Sigmoid colon (tissue), 4 donors: ENCODE measurements around the gene NLN.

Experiments
- CTCF ChIP-seq, 4 experiments: fragments of 450-650 bp in 3 of 4; fragments of 200-600 bp in 1 of 4; IDR thresholded peaks; one replicate each; pipeline ENCODE4 v1.5.1; 2016 to 2019; ENCODE audit warnings: antibody characterized with exemption in 4 of 4, mild to moderate bottlenecking in 3 of 4, moderate library complexity in 2 of 4
- POLR2AphosphoS5 ChIP-seq, 4 donors: sonication (generic); formaldehyde crosslinking; IDR thresholded peaks; one replicate each; pipeline ENCODE4 v1.6.1; 2017; ENCODE audit warnings: antibody characterized with exemption in 4 of 4

DNA sequence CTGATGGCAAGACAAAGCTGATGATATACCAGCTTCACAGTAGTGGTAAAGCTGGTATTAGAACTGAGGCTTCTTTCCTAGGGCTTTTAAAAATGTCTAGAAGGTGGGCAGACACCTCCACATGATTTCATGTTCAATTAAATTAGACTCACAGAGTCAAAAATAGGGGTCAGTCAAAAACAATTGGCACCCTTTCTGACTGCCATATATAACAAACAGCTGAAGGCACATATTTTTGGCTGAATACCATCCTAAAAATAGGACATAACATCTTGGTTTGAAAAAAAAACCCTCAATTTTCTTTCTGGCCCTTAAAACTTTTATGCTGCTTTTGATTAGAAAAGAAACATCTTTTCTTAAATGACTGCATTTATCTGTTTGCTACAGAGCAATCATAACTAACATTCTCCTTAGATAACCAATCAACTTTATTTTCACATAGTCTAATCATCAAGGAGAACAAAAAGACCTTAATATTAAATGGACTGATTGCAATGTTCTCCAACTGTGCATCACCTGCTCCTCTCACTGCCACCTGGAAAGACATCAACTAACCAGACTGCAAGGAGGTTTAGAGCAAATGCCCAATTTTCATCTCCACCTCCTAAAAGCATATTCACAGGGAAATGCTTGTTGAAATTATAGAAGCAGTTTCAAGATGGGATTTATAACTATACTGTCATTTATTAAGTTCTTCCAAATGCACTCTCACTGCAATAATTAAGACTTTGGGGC is 3.3 kb upstream of the NLN start:
- TF ChIP-seq CTCF (IDR thresholded peaks at IDR 0.05) (no peak), POLR2AphosphoS5 (IDR thresholded peaks at IDR 0.05) (no peak)
